K562 (cell line): ENCODE data around the gene HSD3B7. TPM values are rescaled to one million over a fixed set of nuclear protein-coding genes. Genes with fewer than 3 reads are reported as not detected.
A peak's percentile ranks its signal among the peaks of the same experiment; 100 is the strongest.

Experiments used
- BHLHE40 ChIP-seq: IDR thresholded peaks from 2 replicates; pipeline ENCODE4 v1.6.1; 2011; ENCODE audit warnings: low read length, improper control_type of control experiment
- ETV1 ChIP-seq: fragments of 450-650 bp; conservative IDR thresholded peaks from 2 replicates; pipeline ENCODE4 v1.6.1; 2016; ENCODE audit warnings: missing genetic modification characterization, control low read depth, low read depth, missing compliant biosample characterization
- MCM5 ChIP-seq: fragments of 450-650 bp; IDR thresholded peaks from 2 replicates; pipeline ENCODE4 v1.6.1; 2016; ENCODE audit warnings: low read depth
- NCOA1 ChIP-seq: fragments of 450-650 bp; IDR thresholded peaks from 2 replicates; pipeline ENCODE4 v1.6.1; 2016; ENCODE audit warnings: low read depth
- NONO ChIP-seq, 2 experiments: fragments of 200-400 bp in 1 of 2; fragments of 450-650 bp in 1 of 2; formaldehyde crosslinking in 1 of 2; IDR thresholded peaks; 2 replicates each; pipeline ENCODE4 v1.6.1; 2017; ENCODE audit warnings: low read depth in 2 of 2, mild to moderate bottlenecking in 2 of 2, moderate library complexity in 2 of 2, low read length in 1 of 2
- OTX1 ChIP-seq: fragments of 450-650 bp; formaldehyde crosslinking; IDR thresholded peaks from 2 replicates; pipeline ENCODE4 v1.4.0; 2022; ENCODE audit warnings: mild to moderate bottlenecking
- PCBP2 ChIP-seq: fragments of 200-400 bp; formaldehyde crosslinking; IDR thresholded peaks from 2 replicates; pipeline ENCODE4 v1.6.1; 2018; ENCODE audit warnings: low read length, low read depth, mild to moderate bottlenecking, moderate library complexity; ENCODE audit not compliant: poor library complexity, severe bottlenecking
- YBX1 ChIP-seq: fragments of 450-650 bp; IDR thresholded peaks from 2 replicates; pipeline ENCODE4 v1.7.1; 2016; ENCODE audit warnings: mild to moderate bottlenecking
- ZFP36 ChIP-seq: fragments of 150-350 bp; IDR thresholded peaks from 2 replicates; pipeline ENCODE4 v1.6.1; 2018; ENCODE audit warnings: low read length, low read depth; ENCODE audit not compliant: partially characterized antibody
- ZNF324 ChIP-seq: fragments of 250-450 bp; sonication (Bioruptor Pico); IDR thresholded peaks from 2 replicates; pipeline ENCODE4 v1.4.0; 2020; ENCODE audit warnings: mild to moderate bottlenecking
- ZNF75A ChIP-seq: fragments of 450-650 bp; formaldehyde crosslinking; IDR thresholded peaks from 2 replicates; pipeline ENCODE4 v1.4.0; 2020; ENCODE audit warnings: mild to moderate bottlenecking
- ZNF830 ChIP-seq: fragments of 250-450 bp; sonication (Bioruptor Pico); IDR thresholded peaks from 2 replicates; pipeline ENCODE4 v1.5.0; 2021; ENCODE audit warnings: mild to moderate bottlenecking
- ZSCAN29 ChIP-seq: fragments of 450-650 bp; IDR thresholded peaks from 2 replicates; pipeline ENCODE4 v1.6.1; 2017
- polyA plus RNA-seq, 8 experiments: library from polyadenylated mRNA; depleted of rRNA in 4 of 8; stranded (reverse) in 5 of 8; unstranded in 3 of 8; fragments of >200 nt; fragmentation: Nextera tagmentation in 2 of 8; fragmentation: Illumina TruSeq in 1 of 8; extraction: Ambion mirVana in 2 of 8; extraction: Trizol in 1 of 8; gene quantifications; 2 replicates each; pipeline versions ENCODE4 v1.2.1 to v1.2.3, GENCODE V29; 2011 to 2014; ENCODE audit warnings: inconsistent platforms in 1 of 8, missing spikeins in 1 of 8
- total RNA-seq, 7 experiments: library from RNA; depleted of rRNA in 6 of 7; stranded (reverse); fragments of >200 nt in 6 of 7; fragmentation: Illumina TruSeq in 2 of 7; extraction: Trizol in 2 of 7; gene quantifications; 2 replicates each; pipeline versions ENCODE4 v1.2.1 to v1.2.3, GENCODE V29; 2011 to 2021; ENCODE audit warnings: low replicate concordance in 1 of 7
- TF ChIP-seq, protein P1 (sequence below): IDR thresholded peaks from 3 replicates; pipeline ENCODE4 v1.6.1; 2011; ENCODE audit warnings: borderline replicate concordance, mild to moderate bottlenecking, moderate library complexity; ENCODE audit not compliant: insufficient read length; ENCODE audit errors: extremely low read depth
- TF ChIP-seq, protein P2 (sequence below): IDR thresholded peaks from 3 replicates; pipeline ENCODE4 v1.6.1; 2011; ENCODE audit warnings: borderline replicate concordance, mild to moderate bottlenecking; ENCODE audit not compliant: insufficient read length, insufficient read depth
- TF ChIP-seq, protein P3 (sequence below): fragments of 450-650 bp; IDR thresholded peaks from 2 replicates; pipeline ENCODE4 v1.6.1; 2016; ENCODE audit warnings: antibody characterized with exemption
- TF ChIP-seq, protein P4 (sequence below), 2 experiments: fragments of 200-800 bp in 1 of 2; sonication (Bioruptor generic) in 1 of 2; sonication (generic) in 1 of 2; formaldehyde crosslinking in 1 of 2; IDR thresholded peaks in 1 of 2; conservative IDR thresholded peaks in 1 of 2; 2 replicates each; pipeline versions ENCODE4 v1.5.0 to v1.6.1; 2016 to 2020; ENCODE audit warnings: missing compliant biosample characterization in 1 of 2, missing genetic modification characterization in 1 of 2, missing genetic modification reagents in 1 of 2
- TF ChIP-seq, protein P5 (sequence below): fragments of 250-450 bp; sonication (Bioruptor Pico); IDR thresholded peaks from 2 replicates; pipeline ENCODE4 v1.5.0; 2020; ENCODE audit warnings: mild to moderate bottlenecking

HSD3B7 gene
- total and polyA plus RNA-seq, 9 of the 15 experiments (the other 6 are each of a cell fraction or from before 2014, with no cell fraction given) = 5.4 to 49.1 (median 23.0) TPM

DNA sequence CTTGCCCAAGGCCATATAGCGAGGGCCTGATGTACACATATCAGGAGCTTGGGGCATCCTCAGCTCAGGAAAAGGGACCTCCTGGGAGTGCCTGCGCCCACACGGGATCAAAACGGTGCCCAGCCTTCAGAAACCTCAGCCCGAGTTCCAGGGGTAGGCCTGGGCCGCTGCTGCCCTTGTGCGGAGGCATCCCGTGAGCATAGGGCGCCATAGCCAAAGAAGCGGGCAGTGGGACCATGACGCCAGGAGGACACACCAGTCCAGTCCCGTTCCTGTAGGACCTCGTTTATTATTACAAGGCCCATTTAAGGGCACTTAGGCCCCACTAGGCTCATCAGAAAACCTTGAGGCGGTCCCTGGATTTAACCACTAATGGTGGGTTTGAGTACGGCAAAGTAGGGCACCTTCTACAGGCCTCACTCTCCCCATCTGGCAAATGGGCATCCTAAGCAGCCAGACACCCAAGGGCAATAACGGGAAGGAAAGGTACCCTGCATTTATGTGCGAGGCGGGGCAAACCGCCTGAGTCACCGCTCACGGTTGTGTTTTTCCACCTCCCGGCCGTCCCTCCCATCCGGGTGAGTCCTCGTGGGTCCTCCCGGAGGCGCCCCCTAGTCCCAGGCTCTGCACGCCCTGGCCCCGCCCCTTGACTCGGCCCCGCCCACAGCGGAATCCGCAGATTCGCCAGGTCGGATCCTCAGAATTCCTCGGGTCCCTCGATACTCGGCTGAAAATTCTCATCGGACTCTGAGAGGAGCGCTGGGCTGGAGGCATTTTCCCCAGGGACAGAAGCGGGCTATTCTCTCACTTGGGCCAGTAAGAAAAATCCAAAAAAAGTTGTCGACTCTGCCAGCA, 28.2 kb upstream of the HSD3B7 start (continued):
- TF ChIP-seq, protein P1, sequence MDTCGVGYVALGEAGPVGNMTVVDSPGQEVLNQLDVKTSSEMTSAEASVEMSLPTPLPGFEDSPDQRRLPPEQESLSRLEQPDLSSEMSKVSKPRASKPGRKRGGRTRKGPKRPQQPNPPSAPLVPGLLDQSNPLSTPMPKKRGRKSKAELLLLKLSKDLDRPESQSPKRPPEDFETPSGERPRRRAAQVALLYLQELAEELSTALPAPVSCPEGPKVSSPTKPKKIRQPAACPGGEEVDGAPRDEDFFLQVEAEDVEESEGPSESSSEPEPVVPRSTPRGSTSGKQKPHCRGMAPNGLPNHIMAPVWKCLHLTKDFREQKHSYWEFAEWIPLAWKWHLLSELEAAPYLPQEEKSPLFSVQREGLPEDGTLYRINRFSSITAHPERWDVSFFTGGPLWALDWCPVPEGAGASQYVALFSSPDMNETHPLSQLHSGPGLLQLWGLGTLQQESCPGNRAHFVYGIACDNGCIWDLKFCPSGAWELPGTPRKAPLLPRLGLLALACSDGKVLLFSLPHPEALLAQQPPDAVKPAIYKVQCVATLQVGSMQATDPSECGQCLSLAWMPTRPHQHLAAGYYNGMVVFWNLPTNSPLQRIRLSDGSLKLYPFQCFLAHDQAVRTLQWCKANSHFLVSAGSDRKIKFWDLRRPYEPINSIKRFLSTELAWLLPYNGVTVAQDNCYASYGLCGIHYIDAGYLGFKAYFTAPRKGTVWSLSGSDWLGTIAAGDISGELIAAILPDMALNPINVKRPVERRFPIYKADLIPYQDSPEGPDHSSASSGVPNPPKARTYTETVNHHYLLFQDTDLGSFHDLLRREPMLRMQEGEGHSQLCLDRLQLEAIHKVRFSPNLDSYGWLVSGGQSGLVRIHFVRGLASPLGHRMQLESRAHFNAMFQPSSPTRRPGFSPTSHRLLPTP = no peak
- TF ChIP-seq ZNF324 (CRISPR knock-in tag) = no peak
- TF ChIP-seq ZFP36 = peak; percentile 14
- TF ChIP-seq, protein P2, sequence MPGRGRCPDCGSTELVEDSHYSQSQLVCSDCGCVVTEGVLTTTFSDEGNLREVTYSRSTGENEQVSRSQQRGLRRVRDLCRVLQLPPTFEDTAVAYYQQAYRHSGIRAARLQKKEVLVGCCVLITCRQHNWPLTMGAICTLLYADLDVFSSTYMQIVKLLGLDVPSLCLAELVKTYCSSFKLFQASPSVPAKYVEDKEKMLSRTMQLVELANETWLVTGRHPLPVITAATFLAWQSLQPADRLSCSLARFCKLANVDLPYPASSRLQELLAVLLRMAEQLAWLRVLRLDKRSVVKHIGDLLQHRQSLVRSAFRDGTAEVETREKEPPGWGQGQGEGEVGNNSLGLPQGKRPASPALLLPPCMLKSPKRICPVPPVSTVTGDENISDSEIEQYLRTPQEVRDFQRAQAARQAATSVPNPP = no peak
- TF ChIP-seq, protein P3, sequence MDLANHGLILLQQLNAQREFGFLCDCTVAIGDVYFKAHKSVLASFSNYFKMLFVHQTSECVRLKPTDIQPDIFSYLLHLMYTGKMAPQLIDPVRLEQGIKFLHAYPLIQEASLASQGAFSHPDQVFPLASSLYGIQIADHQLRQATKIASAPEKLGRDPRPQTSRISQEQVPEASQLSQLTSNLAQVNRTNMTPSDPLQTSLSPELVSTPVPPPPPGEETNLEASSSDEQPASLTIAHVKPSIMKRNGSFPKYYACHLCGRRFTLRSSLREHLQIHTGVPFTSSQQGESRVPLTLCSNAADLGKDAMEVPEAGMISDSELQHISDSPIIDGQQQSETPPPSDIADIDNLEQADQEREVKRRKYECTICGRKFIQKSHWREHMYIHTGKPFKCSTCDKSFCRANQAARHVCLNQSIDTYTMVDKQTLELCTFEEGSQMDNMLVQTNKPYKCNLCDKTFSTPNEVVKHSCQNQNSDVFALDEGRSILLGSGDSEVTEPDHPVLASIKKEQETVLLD = no peak
- TF ChIP-seq ETV1 (tag) = no peak
- TF ChIP-seq ZSCAN29 = no peak
- TF ChIP-seq OTX1 (CRISPR knock-in tag) = peak; percentile 43; the same call in 1 of the 2 replicates
- peak; percentile 20; the same call in 1 of the 2 replicates for TF ChIP-seq ZNF830 (CRISPR knock-in tag)
- peak; percentile 25; the same call in 1 of the 2 replicates for TF ChIP-seq BHLHE40
- TF ChIP-seq PCBP2 = no peak
- TF ChIP-seq NCOA1 = no peak
- TF ChIP-seq, protein P4, sequence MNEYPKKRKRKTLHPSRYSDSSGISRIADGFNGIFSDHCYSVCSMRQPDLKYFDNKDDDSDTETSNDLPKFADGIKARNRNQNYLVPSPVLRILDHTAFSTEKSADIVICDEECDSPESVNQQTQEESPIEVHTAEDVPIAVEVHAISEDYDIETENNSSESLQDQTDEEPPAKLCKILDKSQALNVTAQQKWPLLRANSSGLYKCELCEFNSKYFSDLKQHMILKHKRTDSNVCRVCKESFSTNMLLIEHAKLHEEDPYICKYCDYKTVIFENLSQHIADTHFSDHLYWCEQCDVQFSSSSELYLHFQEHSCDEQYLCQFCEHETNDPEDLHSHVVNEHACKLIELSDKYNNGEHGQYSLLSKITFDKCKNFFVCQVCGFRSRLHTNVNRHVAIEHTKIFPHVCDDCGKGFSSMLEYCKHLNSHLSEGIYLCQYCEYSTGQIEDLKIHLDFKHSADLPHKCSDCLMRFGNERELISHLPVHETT (CRISPR knock-in tag; conservative IDR thresholded peaks at IDR 0.05 in 1 of 2, IDR thresholded peaks at IDR 0.05 in 1 of 2) = no peak
- TF ChIP-seq MCM5 = no peak
- TF ChIP-seq, protein P5, sequence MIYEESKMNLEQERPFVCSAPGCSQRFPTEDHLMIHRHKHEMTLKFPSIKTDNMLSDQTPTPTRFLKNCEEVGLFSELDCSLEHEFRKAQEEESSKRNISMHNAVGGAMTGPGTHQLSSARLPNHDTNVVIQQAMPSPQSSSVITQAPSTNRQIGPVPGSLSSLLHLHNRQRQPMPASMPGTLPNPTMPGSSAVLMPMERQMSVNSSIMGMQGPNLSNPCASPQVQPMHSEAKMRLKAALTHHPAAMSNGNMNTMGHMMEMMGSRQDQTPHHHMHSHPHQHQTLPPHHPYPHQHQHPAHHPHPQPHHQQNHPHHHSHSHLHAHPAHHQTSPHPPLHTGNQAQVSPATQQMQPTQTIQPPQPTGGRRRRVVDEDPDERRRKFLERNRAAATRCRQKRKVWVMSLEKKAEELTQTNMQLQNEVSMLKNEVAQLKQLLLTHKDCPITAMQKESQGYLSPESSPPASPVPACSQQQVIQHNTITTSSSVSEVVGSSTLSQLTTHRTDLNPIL = no peak
- no peak for TF ChIP-seq NONO (IDR thresholded peaks at IDR 0.05; ENCODE audit: low read depth in 2 of 2, low read length in 1 of 2)
- no peak for TF ChIP-seq YBX1
- no peak for TF ChIP-seq ZNF75A
